ENCODE measurements around the gene RBM47. TPM values are rescaled to one million over a fixed set of nuclear protein-coding genes. Genes with fewer than 3 reads are reported as not detected.

Gene RBM47
- total RNA-seq, 1 experiment from 2014 or later, result 70.3 TPM

DNA sequence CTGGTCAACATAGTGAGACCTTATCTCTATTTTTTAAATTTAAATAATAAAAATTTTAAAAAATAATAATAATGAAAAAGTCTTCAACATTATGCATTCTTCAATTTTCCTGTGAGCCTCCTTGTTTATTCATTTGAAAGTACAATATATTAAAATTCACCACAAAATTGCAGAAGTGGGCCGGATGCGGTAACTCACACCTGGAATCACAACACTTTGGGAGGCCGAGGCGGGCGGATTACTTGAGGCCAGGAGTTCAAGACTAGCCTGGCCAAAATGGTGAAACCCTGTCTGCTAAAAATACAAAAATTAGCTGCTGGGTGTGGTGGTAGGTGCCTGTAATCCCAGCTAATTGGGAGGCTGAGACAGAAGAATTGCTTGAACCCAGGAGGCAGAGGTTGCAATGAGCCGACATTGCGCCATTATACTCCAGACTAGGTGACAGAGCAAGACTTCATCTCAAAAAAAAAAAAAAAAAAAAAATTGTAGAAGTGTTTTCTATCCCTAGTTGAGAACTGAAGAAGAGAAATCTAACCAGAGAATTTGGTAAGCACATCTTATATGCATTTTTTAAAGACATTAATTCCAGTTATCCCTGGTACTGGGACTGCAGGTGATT lies 56.9 kb downstream of the RBM47 start:
- Mint-ChIP-seq H3K36me3 (ENCODE audit: insufficient read depth in 1 of 3, low read depth in 3 of 3) (peaks cover 13 to 16% (median 16%) of the 10 kb centered on the region in 3 experiments), H3K27me3 (ENCODE audit: low read depth) (no peaks in the 10 kb centered on the region), H3K4me1 (peaks cover 17 to 18% of the 10 kb centered on the region in 2 experiments), H3K27ac (no peak overlapping the region), H3K9me3 (peaks cover 6 to 7% of the 10 kb centered on the region in 2 experiments; a peak in 3 of 5 replicates), H3K4me3 (no peak overlapping the region)
- H4K91ac ChIP-seq (ENCODE audit: insufficient read length, low read depth, low read length), result no peak overlapping the region
- no peak overlapping the region for H3T11ph ChIP-seq (ENCODE audit: low read length)
- H4K20me1 ChIP-seq (ENCODE audit: control insufficient read depth, insufficient read depth, insufficient read length), result no peaks in the 10 kb centered on the region
- H2BK15ac ChIP-seq (ENCODE audit: low read depth, low read length), result no peak overlapping the region
- H3K79me1 ChIP-seq (ENCODE audit: insufficient read depth, low read depth, low read length, poor library complexity, severe bottlenecking), result peaks cover 12% of the 10 kb centered on the region
- no peak overlapping the region for H3K27ac ChIP-seq (ENCODE audit: insufficient read length, low read depth, low read length)
- no peak overlapping the region for H3K4ac ChIP-seq (ENCODE audit: low read depth, low read length)
- H3K9me3 ChIP-seq (ENCODE audit: control insufficient read depth, low read depth, low read length), result no peaks in the 10 kb centered on the region
- no peak overlapping the region for H2BK20ac ChIP-seq (ENCODE audit: low read depth, low read length, poor library complexity, severe bottlenecking)
- no peak for TF ChIP-seq CTCF (conservative IDR thresholded peaks at IDR 0.05)
- no peak overlapping the region for H2AK5ac ChIP-seq (ENCODE audit: insufficient read length, low read length)
- H2BK12ac ChIP-seq (ENCODE audit: insufficient read length, low read depth, low read length), result no peak overlapping the region
- H3K4me1 ChIP-seq (ENCODE audit: insufficient read depth, low read length), result no peaks in the 10 kb centered on the region
- no peak overlapping the region for H3K18ac ChIP-seq (ENCODE audit: insufficient read length, low read depth, low read length)
- H2BK120ac ChIP-seq (ENCODE audit: low read depth, low read length, poor library complexity, severe bottlenecking), result no peak overlapping the region
- peaks cover 11% of the 10 kb centered on the region; the same call in 1 of the 2 replicates for H3K79me2 ChIP-seq (ENCODE audit: insufficient read depth, low read length)
- no peak overlapping the region for H2BK5ac ChIP-seq (ENCODE audit: insufficient read length, low read length)
- H3K14ac ChIP-seq (ENCODE audit: insufficient read depth, low read length), result no peak overlapping the region
- no peaks in the 10 kb centered on the region for H3K23me2 ChIP-seq (ENCODE audit: insufficient read length, low read depth, low read length, poor library complexity, severe bottlenecking)
- H2AFZ ChIP-seq (ENCODE audit: low read length), result no peak overlapping the region
- no peak overlapping the region for H4K5ac ChIP-seq (ENCODE audit: insufficient read length, low read depth, low read length)
- no peak for DNase-seq
- H3K27me3 ChIP-seq (ENCODE audit: insufficient read depth, low read length), result no peaks in the 10 kb centered on the region
- no peak overlapping the region for H3K23ac ChIP-seq (ENCODE audit: insufficient read length, low read depth, low read length)
- H3K56ac ChIP-seq (ENCODE audit: insufficient read length, low read depth, low read length), result no peak overlapping the region
- H3K4me2 ChIP-seq (ENCODE audit: insufficient read depth, insufficient read length, low read length), result no peak overlapping the region
- H3K9ac ChIP-seq (ENCODE audit: extremely low read depth, insufficient read length, low read length), result no peak overlapping the region
- no peak overlapping the region for H4K8ac ChIP-seq (replicated peaks; ENCODE audit: insufficient read length, low read depth, low read length)
- WGBS (ENCODE audit: extremely low coverage, insufficient read length, low lambda C conversion rate), result no CpG with 5 or more reads among the region's 7 CpGs

Measured in H9 (cell line).